ACHN (cell line): ENCODE results near the gene SEMA3C.

Source experiments
- DNase-seq: peaks from one replicate; pipeline ENCODE4 v3.0.0-alpha.2; 2015
- in situ Hi-C: cut with HindIII; loops from 2 replicates; pipeline ENCODE4 v1.10.0; 2017; ENCODE audit warnings: low sequenced_read_pairs, low pct_ligation_motif_present, low pct_unique_long_range_greater_than_20kb

SEMA3C gene

DNA sequence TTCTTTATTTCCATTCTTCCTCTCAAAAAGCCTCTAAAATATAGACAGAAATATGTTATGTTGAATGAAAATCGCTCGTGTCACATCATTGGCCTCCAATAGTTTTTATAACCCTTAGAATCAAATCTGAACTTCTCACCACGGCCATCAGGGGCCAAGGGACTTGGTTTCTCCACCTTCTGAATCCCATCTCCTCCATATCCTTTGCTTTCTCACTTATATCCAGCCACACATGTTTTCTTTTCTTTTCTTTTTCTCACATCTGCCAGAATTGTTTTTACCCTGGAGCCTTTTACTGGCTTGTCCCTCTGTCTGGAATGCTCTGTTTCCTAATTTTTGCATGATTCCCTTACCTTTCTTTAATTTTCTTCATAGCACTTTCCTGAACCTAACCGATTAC lies 184.8 kb downstream of the SEMA3C start:
- in situ Hi-C loops, result no loop called here

GRCh38 chr7:80733333-80733915 lies 185.4 kb downstream of the SEMA3C start:
- in situ Hi-C loops, result no loop called here
- no peak for DNase-seq

More for the DNA sequence above, 184.8 kb downstream of the SEMA3C start:
- DNase-seq, result no peak

GRCh38 chr7:80732630-80733029 lies 186.2 kb downstream of the SEMA3C start:
- DNase-seq, result peak; percentile 46

DNA sequence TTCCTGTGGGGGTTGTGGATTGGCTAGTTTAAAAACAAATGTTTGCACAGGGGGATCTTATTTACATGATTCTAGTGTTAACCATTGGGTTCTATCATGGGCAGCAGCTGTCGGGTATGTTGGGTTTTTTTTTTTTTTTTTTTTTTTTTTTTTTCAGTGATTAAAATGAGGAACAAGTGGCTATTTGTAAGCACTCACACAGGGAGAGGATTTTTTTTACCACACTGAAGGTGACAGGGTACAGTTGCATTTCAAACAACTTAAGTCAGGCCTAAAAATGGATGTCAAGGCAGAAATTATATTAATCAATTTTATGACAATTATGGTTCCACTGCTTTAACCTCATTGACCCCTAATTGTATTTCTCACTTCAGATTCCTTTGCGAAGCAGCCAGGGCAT lies 187.6 kb downstream of the SEMA3C start:
- no peak for DNase-seq
- in situ Hi-C loops, result no loop called here

More at GRCh38 chr7:80732630-80733029, 186.2 kb downstream of the SEMA3C start:
- in situ Hi-C loops, result no loop called here

- no peak for DNase-seq
- in situ Hi-C loops, result no loop called here
Observed at GRCh38 chr7:80729591-80730320, 189.1 kb downstream of the SEMA3C start.

GRCh38 chr7:80726666-80727065 lies 192.2 kb downstream of the SEMA3C start:
- DNase-seq, result no peak
- in situ Hi-C loops, result no loop called here

GRCh38 chr7:80725181-80725611 lies 193.7 kb downstream of the SEMA3C start:
- in situ Hi-C loops, result no loop called here
- no peak for DNase-seq

DNA sequence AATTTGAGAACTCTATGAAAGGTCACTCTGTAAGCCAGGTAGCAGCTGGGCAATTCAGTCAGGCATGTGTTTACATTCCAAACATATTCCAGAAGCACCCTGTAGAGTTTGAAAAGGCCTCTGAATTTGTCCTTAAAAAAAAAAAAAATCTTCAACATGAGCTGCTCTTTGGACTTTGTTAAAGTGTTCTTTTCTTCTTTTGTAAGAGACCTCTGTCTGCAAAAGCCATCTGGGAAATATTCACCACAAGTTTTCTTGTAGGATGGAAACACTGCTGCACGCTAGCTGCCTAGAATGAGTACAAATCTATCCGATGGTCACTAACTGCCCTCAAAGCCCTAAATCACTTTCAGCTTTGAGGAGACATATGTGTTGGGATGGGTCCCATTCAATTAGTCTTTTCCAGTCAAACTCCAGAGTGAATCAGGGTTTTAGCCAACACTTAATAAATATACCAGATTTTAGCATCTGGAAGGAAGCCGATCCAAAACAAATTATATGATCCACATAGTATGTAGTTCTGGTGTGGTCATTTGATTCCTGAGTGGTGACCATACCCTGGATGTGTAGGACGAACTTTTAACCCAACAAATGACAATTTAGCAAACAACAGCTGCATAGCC lies 194.5 kb downstream of the SEMA3C start:
- DNase-seq, result peak; percentile 64
- in situ Hi-C loops, result loop anchor here (25.0 kb wide), 2 partner anchors 188 to 738 kb away; partner anchors contain the start of gene SEMA3C

- in situ Hi-C loops, result loop anchor here (25.0 kb wide), 2 partner anchors 190 to 740 kb away; partner anchors contain the start of gene SEMA3C
- peak; percentile 100 for DNase-seq
Observed at GRCh38 chr7:80722616-80723195, 196.1 kb downstream of the SEMA3C start.

DNA sequence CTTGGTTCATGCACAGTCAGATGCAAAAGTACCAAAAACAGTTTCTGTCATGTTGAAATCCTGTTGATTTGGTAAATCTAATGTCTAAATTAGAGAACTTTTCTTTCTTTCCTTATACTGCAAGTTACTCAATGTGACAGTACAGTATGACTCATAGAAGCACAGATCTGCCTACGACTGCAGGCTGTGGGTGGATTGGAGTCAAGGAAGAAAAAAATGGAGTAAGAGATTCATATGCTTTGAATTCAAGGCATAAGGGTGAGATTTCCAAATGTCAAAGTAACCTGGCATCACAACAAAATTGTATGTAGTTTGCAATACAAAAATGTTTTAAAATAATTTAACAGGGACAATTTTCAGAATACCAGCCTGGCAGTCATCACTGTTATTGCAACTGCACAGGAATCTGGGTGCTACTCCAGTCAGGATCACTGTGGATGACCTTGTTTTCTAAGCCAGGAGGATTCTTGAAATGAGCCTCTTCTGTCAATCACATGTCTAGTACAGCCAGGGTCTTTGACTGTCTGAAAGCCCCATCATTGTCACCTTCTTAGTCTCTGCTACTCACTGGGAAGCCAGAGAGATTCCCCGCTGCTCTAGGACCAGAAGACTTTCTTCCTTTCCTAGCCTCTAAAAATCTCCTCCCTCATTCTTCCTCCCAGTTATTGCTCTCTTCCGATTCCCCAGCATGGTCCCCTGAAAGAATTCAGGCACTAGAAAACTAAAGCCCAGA lies 196.8 kb downstream of the SEMA3C start:
- DNase-seq, result peak; percentile 91
- in situ Hi-C loops, result loop anchor here (25.0 kb wide), 2 partner anchors 190 to 740 kb away; partner anchors contain the start of gene SEMA3C

DNA sequence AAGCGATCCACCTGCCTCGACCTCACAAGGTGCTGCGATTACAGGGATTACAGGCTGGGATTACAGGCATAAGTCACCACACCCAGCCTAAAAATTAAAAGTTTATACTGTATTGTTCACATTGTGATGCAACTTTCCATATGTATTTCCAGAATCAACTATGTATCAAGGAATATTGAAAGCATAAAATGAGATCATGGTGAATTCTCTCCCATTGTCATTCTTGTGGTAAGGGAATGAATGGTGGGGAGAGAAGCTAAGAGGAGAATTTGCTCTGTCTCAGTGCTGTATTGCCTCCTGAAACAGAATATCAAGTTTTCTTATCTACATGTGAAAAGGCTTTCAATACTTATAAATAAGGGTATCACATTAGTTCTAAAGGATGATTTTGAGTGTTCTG lies 198.7 kb downstream of the SEMA3C start:
- no peak for DNase-seq
- in situ Hi-C loops, result loop anchor here (25.0 kb wide), 2 partner anchors 192 to 742 kb away; partner anchors contain the start of gene SEMA3C

- DNase-seq, result no peak
- in situ Hi-C loops, result loop anchor here (25.0 kb wide), 2 partner anchors 193 to 743 kb away; partner anchors contain the start of gene SEMA3C
Observed at GRCh38 chr7:80719261-80719660, 199.6 kb downstream of the SEMA3C start.

DNA sequence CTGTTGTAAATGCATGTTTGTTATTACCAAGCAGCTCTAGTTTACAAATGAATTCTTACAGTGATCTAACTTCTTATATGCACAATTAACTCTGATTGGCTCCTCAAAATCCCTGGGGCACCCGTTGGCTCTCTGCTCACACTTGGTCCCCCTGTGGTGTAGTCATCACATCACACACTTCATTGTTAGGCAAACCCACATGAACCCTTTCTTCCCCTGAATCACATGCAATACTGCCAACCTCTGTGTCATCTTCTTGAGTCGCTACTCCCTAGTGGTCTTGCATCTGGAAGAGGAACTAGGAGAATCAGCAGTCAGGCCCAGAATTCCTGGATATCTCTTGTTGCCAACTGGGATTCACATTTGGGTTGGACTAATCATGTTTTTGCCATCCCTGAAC lies 207.3 kb downstream of the SEMA3C start:
- peak; percentile 28 for DNase-seq
- in situ Hi-C loops, result loop anchor here (25.0 kb wide), 2 partner anchors 201 to 751 kb away; partner anchors contain the start of gene SEMA3C

DNA sequence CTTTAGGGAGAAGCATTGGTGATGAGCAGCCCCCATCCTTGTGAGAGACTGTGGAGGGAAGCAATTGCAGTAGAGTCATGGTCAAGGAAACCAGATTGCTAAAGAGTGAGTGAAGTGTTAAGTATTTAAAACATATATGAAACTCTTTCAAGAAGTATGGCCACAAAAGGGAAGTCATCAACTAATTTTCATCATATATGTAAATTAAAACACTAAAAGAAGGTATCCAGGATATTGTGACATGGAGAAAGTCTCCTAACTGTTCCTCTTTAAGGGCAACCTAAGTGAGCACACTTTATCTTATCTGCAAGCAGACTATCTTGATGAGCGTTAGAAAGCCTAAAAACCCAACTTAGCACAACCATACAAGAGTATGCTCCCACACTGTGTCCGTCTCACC lies 210.7 kb downstream of the SEMA3C start:
- DNase-seq, result no peak
- in situ Hi-C loops, result loop anchor here (25.0 kb wide), 2 partner anchors 204 to 754 kb away; partner anchors contain the start of gene SEMA3C

GRCh38 chr7:80707318-80707717 lies 211.5 kb downstream of the SEMA3C start:
- no peak for DNase-seq
- in situ Hi-C loops, result loop anchor here (25.0 kb wide), 2 partner anchors 205 to 755 kb away; partner anchors contain the start of gene SEMA3C

- no peak for DNase-seq
Observed at GRCh38 chr7:80705130-80705781, 213.6 kb downstream of the SEMA3C start.

GRCh38 chr7:80703272-80703671 lies 215.6 kb downstream of the SEMA3C start:
- no peak for DNase-seq
- in situ Hi-C loops, result loop anchor here (25.0 kb wide), 2 partner anchors 209 to 759 kb away; partner anchors contain the start of gene SEMA3C

More at GRCh38 chr7:80705130-80705781, 213.6 kb downstream of the SEMA3C start:
- in situ Hi-C loops, result loop anchor here (25.0 kb wide), 2 partner anchors 207 to 757 kb away; partner anchors contain the start of gene SEMA3C
